ENCODE measurements around the gene TTC33.

The TTC33 gene

GRCh38 chr5:40551496-40552491 lies 204.0 kb downstream of the TTC33 start:
- TF ChIP-seq CTCF (IDR thresholded peaks at IDR 0.05), result no peak

GRCh38 chr5:40550481-40550880 lies 205.3 kb downstream of the TTC33 start:
- no peak for TF ChIP-seq CTCF (IDR thresholded peaks at IDR 0.05)

DNA sequence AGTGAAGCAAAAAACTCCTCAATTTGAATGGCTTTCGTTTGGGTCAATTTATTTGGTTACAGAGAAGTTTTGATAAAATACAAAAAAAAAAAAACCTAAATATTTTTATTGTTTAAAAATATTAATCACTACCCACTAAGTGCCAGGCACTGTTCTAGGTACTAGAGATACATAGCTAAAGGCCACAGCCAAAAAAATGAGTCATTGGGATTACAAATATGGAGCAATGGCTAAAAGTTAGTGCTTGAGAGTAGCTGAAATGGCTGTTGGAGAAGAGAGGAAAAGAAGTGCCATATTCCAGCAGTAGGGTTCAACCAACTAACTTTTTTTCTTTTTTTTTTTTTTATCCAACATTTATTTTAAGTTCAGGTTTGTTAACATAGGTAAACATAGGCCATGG lies 206.1 kb downstream of the TTC33 start:
- TF ChIP-seq CTCF (IDR thresholded peaks at IDR 0.05), result no peak

DNA sequence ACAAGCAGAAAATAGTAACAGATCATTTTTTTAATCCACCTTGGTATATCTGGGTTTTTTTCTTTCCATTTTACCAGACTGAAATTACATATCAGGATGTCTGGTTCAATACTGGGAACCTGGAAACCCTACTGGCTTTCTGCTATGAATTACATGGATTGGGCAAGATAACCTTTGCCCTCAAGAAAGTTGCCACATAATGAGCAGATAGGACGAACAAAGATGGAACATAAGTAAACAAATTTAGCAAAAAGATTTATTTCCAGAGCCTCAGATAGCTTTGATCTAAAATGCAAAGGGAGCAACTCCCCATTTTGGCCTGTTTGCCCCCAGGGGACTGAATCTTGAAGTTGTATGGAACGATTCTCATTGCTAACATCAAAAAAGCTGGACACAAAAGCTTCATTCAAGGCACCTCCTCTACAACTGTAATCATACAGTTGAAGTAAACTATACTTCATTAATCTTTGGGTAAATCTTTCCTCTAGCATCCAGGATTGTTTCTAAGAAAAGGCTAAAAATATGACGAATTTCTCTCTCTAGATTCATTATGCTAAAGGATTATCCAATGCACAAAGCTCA lies 207.7 kb downstream of the TTC33 start:
- no peak for TF ChIP-seq CTCF (IDR thresholded peaks at IDR 0.05)

DNA sequence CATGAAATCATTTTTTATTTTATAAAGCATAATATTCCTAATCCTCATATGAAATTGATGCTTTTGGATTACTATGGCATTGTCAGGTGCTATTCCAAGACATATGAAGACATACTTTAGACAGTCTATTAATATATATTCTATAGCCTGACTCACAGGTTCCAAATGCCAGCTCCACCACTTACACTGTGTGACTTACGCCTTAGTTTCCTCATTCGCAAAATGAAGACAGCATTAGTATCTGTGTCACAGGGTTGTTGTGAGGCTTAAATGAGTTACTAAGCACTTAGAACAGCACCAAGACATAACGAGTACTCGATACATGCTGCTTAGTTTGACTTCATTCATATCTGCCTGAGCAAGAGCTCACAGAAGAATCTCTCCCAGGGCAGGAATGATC lies 208.2 kb downstream of the TTC33 start:
- TF ChIP-seq CTCF (IDR thresholded peaks at IDR 0.05), result no peak

GRCh38 chr5:40540301-40540700 lies 215.5 kb downstream of the TTC33 start:
- TF ChIP-seq CTCF (IDR thresholded peaks at IDR 0.05), result no peak

DNA sequence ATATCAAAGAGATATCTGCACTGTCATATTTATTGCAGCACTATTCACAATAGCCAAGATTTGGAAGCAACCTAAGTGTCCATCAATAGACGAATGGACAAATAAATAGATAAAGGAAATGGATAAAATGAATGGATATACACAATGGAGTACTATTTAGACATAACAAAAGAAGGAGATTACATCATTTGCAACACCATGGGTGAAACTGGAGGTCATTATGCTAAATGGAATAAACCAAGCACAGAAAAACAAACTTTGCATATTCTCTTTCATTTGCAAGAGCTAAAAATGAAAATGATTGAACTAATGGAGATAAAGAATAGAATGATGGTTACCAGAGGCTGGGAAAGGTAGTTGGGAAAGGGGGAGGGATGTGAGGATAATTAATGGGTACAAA lies 231.1 kb downstream of the TTC33 start:
- TF ChIP-seq CTCF (IDR thresholded peaks at IDR 0.05), result no peak

Measured in LNCAP (cell line).